ENCODE measurements around the gene RORC. TPM values are rescaled to one million over a fixed set of nuclear protein-coding genes. Genes with fewer than 3 reads are reported as not detected.

The RORC gene
- total and polyA plus RNA-seq, 3 donors from 2014 or later, result 30.9 to 70.4 (median 55.4) TPM

- TF ChIP-seq POLR2A (IDR thresholded peaks at IDR 0.05), result peak; percentile 5
- TF ChIP-seq CTCF (IDR thresholded peaks at IDR 0.05), result no peak
- intact Hi-C loops (cut with DNase I; ENCODE audit: low total_unique reads), result no loop called here
- DNase-seq, result peak; percentile 85
- 15 to 48% methylated on average over 22 to 47 of the region's 47 CpGs for WGBS, 2 donors
- H3K9me3 ChIP-seq, result no peaks in the 10 kb centered on the region
- H3K4me3 ChIP-seq, result peak within 1 kb of the TSS; percentile 56 to 58
- H3K27ac ChIP-seq, result peak within 1 kb of the TSS; percentile 14 to 41
- peaks cover 9% of the 10 kb centered on the region for H3K4me1 ChIP-seq
- H3K27me3 ChIP-seq, result no peaks in the 10 kb centered on the region
- H3K36me3 ChIP-seq (ENCODE audit: low read depth, missing control alignments), result no peaks in the 10 kb centered on the region
Observed at GRCh38 chr1:151839457-151840403, 8.1 kb upstream of the RORC start, which contains the start of gene C2CD4D. C2CD4D (minus strand) TSS chr1:151839820; CDS start chr1:151838989, 831 bp downstream.

- peak overlapping the region; percentile 56 to 58 for H3K4me3 ChIP-seq
Observed at GRCh38 chr1:151839082-151839412, 7.4 kb upstream of the RORC start.

GRCh38 chr1:151838222-151839081 lies 6.8 kb upstream of the RORC start:
- TF ChIP-seq POLR2A (IDR thresholded peaks at IDR 0.05), result no peak
- TF ChIP-seq CTCF (IDR thresholded peaks at IDR 0.05), result peak in 1 of 3 experiments; percentile 7
- peak; percentile 31 for DNase-seq
- H3K27me3 ChIP-seq, result no peaks in the 10 kb centered on the region

More at GRCh38 chr1:151839082-151839412, 7.4 kb upstream of the RORC start:
- TF ChIP-seq POLR2A (IDR thresholded peaks at IDR 0.05) (no peak), CTCF (IDR thresholded peaks at IDR 0.05) (no peak)
- Histone ChIP-seq H3K4me1 (peaks cover 9% of the 10 kb centered on the region), H3K27me3 (no peaks in the 10 kb centered on the region), H3K27ac (peak overlapping the region in 1 of 2 donors; percentile 41), H3K9me3 (no peaks in the 10 kb centered on the region), H3K36me3 (ENCODE audit: low read depth, missing control alignments) (no peaks in the 10 kb centered on the region)
- DNase-seq, result no peak
- intact Hi-C loops (cut with DNase I; ENCODE audit: low total_unique reads), result no loop called here
- 26 to 33% methylated on average over 12 to 16 of the region's 16 CpGs for WGBS, 2 donors

GRCh38 chr1:151837884-151838221 lies 6.3 kb upstream of the RORC start:
- WGBS, 2 donors, result 20 to 26% methylated on average over 10 to 14 of the region's 26 CpGs
- Histone ChIP-seq H3K4me3 (peak overlapping the region; percentile 56 to 58), H3K9me3 (no peaks in the 10 kb centered on the region), H3K27me3 (no peaks in the 10 kb centered on the region), H3K27ac (peak overlapping the region in 1 of 2 donors; percentile 41), H3K4me1 (peaks cover 9% of the 10 kb centered on the region), H3K36me3 (ENCODE audit: low read depth, missing control alignments) (no peaks in the 10 kb centered on the region)
- intact Hi-C loops (cut with DNase I; ENCODE audit: low total_unique reads), result no loop called here
- no peak for DNase-seq
- TF ChIP-seq POLR2A (IDR thresholded peaks at IDR 0.05) (no peak), CTCF (IDR thresholded peaks at IDR 0.05) (no peak)

More at GRCh38 chr1:151838222-151839081, 6.8 kb upstream of the RORC start:
- Histone ChIP-seq H3K4me1 (peaks cover 9% of the 10 kb centered on the region), H3K9me3 (no peaks in the 10 kb centered on the region), H3K36me3 (ENCODE audit: low read depth, missing control alignments) (no peaks in the 10 kb centered on the region), H3K27ac (peak overlapping the region in 1 of 2 donors; percentile 41), H3K4me3 (peak overlapping the region; percentile 56 to 58)
- intact Hi-C loops (cut with DNase I; ENCODE audit: low total_unique reads), result no loop called here
- WGBS, 2 donors, result 8 to 10% methylated on average over 6 to 92 of the region's 117 CpGs

Measured in testis (tissue), 3 donors.